Spleen (tissue), 7 donors: ENCODE data around the gene NFATC2.

ENCODE experiments used
- POLR2A ChIP-seq, 3 donors: fragments of 450-650 bp; IDR thresholded peaks; one replicate each; pipeline ENCODE4 v1.5.1; 2017; ENCODE audit warnings: antibody characterized with exemption in 3 of 3, mild to moderate bottlenecking in 1 of 3
- POLR2AphosphoS5 ChIP-seq, 3 donors: sonication (generic); formaldehyde crosslinking; IDR thresholded peaks; one replicate each; pipeline ENCODE4 v1.5.1; 2017; ENCODE audit warnings: antibody characterized with exemption in 3 of 3
- TF ChIP-seq, protein P1 (sequence below), 11 experiments: fragments of 200-600 bp in 7 of 11; fragments of 450-650 bp in 4 of 11; sonication (generic) in 4 of 11; IDR thresholded peaks in 8 of 11; conservative IDR thresholded peaks in 3 of 11; 1 replicate in 7 of 11; 2 replicates in 4 of 11; pipeline versions ENCODE4 v1.4.0 to v1.8.0; 2016 to 2021; ENCODE audit warnings: antibody characterized with exemption in 11 of 11, inconsistent platforms in 4 of 11, mild to moderate bottlenecking in 1 of 11
- donor health status: DM: no; HTN: no; CAD: no; lungs with moderate emphysema.
- donor health status: DM: no; HTN: no; CAD: no.
- donor health status: DM: no; HTN: no; CAD: no.

DNA sequence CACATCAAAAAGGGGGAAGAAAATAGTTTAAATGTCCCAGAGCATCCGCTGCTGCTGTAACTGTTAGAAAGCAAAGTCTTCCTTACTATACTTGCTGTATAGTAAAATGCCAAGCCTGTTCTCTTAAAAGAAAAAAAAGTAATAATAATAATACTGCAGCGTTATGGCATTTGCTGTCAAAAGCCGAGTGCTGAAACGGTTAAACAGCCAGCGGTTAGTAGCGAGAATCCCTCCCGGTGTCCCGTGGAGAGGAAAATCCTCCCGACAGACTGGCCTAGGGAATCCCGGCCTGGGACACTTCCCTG, 19.5 kb upstream of the NFATC2 start:
- TF ChIP-seq, protein P1, sequence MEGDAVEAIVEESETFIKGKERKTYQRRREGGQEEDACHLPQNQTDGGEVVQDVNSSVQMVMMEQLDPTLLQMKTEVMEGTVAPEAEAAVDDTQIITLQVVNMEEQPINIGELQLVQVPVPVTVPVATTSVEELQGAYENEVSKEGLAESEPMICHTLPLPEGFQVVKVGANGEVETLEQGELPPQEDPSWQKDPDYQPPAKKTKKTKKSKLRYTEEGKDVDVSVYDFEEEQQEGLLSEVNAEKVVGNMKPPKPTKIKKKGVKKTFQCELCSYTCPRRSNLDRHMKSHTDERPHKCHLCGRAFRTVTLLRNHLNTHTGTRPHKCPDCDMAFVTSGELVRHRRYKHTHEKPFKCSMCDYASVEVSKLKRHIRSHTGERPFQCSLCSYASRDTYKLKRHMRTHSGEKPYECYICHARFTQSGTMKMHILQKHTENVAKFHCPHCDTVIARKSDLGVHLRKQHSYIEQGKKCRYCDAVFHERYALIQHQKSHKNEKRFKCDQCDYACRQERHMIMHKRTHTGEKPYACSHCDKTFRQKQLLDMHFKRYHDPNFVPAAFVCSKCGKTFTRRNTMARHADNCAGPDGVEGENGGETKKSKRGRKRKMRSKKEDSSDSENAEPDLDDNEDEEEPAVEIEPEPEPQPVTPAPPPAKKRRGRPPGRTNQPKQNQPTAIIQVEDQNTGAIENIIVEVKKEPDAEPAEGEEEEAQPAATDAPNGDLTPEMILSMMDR (IDR thresholded peaks at IDR 0.05 in 8 of 11, conservative IDR thresholded peaks at IDR 0.05 in 3 of 11) = no peak
- TF ChIP-seq POLR2AphosphoS5 (IDR thresholded peaks at IDR 0.05) (no peak), POLR2A (IDR thresholded peaks at IDR 0.05) (no peak)
